Iris pigment epithelial cell (primary cell): ENCODE data around the gene MACROH2A2.
"Not testable (repeated sequence)": the region's sequence is repeated elsewhere in the genome, so short reads cannot be mapped to it uniquely, and the experiment has no call there.

Experiments
- DNase-seq: peaks from one replicate; pipeline ENCODE4 v3.0.0-alpha.2; 2011; ENCODE audit warnings: low read depth

The MACROH2A2 gene

GRCh38 chr10:70067586-70067985 is 14.9 kb downstream of the MACROH2A2 start:
- DNase-seq = no peak

- no peak for DNase-seq
These were observed 16.3 kb downstream of the MACROH2A2 start for GRCh38 chr10:70068925-70069324.

GRCh38 chr10:70069346-70069745 is 16.7 kb downstream of the MACROH2A2 start:
- DNase-seq = no peak

DNA sequence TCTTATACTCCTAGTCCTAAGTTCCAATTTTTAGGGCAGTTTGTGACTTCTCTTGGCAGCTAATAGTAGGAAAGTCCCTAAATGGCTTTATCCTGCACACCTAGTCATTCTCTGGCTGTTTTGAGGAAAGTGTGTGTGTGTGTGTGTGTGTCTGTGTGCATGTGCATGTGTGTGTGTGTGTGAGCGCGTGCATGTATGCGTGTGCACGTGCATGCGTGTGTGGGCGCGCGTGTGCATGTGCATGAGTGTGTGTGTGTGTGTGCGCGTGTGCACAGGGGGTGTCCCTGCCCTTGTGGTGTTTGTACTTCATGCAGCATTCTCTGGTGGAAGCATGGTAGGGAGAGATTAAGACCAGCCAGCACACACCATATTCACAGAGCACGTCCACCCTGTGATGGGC is 18.2 kb downstream of the MACROH2A2 start:
- DNase-seq = no peak

- DNase-seq = peak; percentile 14
These were observed 21.5 kb downstream of the MACROH2A2 start for GRCh38 chr10:70074165-70074564.

- DNase-seq = no peak
These were observed 22.3 kb downstream of the MACROH2A2 start for GRCh38 chr10:70074971-70075370.

DNA sequence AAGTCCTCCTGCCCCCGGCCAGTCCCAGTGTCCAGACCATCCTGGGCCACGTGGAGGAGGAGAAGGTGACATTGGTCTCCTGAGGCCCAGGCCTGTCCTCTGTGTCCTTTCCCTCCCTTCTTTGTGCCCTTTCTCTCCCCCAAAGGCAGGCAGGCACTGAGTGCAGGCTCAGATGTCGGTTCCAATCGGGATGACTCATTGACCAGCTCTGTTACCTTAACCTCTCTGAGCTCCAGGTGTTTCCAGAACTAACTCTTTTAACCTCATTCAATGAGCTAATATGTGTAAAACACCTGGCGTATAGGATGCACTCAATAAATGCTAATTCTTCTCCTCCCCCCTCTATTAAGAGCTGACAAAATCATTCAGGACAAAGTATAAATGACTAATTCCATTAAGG is 25.7 kb downstream of the MACROH2A2 start:
- DNase-seq = no peak

DNA sequence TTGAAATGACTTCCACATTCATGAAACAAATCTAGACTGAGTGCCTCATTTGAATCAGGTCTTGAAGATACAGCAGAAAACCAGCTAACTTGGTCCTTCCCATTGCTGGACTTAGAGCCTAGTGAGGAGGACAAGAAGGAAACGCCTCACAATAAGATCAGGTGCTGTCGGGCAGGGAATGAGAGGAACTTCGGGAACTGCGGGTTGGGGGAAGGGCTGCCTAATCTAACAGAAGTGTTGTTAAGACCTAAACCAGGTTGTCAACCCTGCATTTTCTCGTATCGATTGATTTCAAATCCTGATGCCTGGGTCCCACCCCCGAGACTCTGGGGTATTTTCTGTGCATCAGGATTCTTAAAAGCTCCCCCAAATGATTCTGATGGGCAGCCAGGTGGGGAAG is 26.3 kb downstream of the MACROH2A2 start:
- no peak for DNase-seq

DNA sequence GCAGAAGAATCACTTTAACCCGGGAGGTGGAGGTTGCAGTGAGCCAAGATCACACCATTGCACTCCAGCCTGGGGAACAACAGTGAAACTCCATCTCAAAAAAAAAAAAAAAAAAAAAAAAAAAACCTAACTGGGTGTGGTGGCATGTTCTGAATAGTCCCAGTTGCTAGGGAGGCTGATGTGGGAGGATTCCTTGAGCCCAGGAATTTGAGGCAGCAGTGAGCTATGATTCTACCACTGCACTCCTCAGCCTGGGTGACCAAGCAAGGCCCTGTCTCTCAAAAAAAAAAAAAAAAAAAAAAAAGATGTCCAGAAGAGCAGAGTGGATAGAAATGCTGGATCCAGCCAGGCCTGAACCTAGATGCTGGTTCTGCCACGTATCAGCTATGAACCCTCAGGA is 28.1 kb downstream of the MACROH2A2 start:
- DNase-seq = not testable (repeated sequence)

GRCh38 chr10:70084189-70084588 is 31.5 kb downstream of the MACROH2A2 start:
- no peak for DNase-seq

GRCh38 chr10:70085975-70086613 is 33.4 kb downstream of the MACROH2A2 start:
- no peak for DNase-seq

DNA sequence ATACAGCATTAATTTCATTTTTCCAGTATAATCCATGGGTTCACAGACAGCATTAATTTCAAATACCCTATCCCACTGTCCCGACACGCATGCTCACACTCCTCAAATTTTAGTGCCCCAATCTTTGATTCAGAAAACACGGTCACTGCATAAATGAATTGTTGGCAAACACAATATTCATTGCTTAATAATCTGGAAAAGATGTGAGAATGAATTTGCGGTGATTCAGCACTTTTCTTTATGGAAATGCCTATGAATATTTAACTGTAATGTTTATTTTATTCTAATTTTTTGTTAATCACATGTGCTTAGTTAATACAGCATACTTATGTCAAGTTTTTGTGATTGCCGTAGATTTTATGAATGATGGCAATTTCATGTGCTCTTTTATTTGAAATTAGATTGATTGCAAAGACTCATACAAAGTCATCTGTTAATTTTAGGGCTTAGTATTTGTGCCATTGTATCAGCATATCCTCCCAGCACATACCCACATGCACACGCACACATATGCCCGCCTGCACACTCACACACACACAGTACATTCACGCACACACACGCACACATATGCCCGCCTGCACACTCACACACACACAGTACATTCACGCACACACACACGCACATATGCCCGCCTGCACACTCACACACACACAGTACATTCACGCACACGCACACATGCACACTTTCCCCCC is 35.1 kb downstream of the MACROH2A2 start:
- no peak for DNase-seq

GRCh38 chr10:70088308-70088698 is 35.7 kb downstream of the MACROH2A2 start:
- no peak for DNase-seq

DNA sequence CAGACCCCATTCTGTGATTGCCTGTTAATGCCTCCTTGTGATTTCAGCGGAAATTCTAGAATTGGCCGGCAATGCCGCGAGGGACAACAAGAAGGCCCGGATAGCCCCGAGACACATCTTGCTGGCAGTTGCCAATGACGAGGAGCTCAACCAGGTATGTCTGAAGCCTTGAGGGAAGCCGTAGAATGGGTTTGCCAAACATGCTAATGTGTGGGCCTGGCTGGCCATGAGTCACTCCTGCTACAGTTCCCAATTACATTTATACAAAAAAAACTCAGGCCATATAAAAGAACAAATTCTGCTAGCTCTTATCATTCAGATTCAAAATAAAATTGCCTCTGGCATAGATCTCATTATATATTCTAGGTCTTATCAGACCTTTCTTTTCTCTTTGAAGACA is 37.4 kb downstream of the MACROH2A2 start:
- DNase-seq = peak; percentile 21

DNA sequence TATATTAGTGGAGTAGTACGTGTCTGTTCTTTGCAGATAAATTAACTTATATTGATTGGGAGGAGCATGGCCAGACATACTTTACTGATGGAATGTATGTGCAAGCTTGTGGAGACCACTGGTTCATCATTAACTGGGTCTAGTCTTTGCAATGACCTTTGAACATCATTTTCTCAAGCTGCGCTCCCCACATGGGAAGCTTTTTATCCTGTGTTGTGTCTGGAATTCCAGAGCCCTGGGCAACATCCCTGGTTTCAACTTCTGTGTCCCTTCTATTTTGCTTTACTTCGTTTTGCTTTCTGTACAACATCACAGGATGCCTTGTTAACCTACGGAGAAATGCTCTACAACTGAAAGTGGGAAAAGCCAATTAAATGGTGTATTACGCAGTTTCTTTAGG is 38.3 kb downstream of the MACROH2A2 start:
- DNase-seq = no peak

GRCh38 chr10:70092389-70092718 is 39.7 kb downstream of the MACROH2A2 start:
- no peak for DNase-seq

GRCh38 chr10:70093335-70093944 is 40.8 kb downstream of the MACROH2A2 start:
- DNase-seq = no peak

DNA sequence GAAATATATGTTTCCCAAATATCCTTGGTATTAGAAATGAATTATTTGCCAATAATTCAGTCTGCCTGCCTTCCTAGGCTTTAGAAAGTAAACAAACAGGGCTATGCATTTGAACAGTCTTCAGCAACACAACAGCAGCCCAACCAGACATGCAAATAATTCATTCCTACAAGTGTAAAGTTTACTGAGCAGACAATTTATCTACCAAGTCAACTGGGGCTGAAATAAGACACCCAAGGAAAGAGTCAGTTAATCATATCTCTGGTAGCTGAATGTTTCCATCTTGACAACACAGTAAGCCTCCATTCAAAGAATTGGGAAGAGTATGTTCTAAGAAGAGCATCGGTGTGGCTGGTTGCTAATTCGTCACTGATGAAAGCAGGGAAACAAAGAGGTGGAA is 41.6 kb downstream of the MACROH2A2 start:
- peak; percentile 26 for DNase-seq

DNA sequence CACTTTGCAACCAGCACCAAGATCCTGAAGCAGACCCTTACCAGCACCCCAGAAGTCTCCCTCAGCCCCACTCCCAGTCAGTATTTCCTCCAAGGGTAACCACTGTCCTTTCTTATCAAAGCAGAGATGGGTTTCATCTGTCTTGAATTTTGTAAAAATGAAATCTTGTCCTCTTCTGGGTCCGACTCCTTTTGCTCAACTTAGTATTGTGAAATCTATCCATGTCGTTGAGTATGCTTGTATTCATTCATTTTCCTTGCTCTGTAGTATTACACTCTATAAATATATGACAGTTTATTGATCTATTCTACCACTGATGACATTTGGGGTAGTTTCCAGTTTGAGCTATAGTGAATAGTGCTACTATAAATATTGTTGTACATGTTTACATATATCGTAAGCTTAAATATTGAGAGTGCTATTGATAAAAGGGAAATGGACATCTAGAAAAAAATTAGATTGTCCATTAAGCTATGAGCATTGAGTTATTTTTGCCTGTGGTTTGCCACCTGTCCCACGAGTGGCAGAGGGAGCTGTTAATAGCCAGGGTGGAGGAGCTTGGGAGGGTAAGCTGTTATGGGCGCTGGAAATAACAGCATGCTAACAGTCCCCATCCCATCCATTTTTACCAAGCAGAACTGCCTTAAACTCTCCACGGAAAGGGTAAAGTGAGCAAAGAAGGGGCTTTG is 43.5 kb downstream of the MACROH2A2 start:
- no peak for DNase-seq

- no peak for DNase-seq
These were observed 44.2 kb downstream of the MACROH2A2 start for GRCh38 chr10:70096705-70097420.

DNA sequence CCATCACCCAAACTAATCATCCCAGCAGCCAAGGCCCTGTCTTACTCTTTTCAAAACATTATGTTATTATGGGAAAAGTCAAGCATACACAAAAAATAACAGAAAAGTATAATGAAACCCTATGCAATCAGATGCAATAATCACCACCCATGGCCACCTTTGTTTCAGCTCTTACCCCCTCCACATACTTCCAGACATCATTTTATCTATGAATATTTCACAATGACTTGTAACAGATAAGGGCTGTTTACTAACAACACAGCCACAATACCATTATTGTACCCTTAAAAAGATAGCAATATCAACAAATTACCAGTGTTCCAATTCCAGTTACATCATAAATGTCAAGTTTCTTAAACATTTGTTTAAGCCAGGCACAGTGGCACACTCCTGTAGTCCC is 44.8 kb downstream of the MACROH2A2 start:
- DNase-seq = no peak

DNA sequence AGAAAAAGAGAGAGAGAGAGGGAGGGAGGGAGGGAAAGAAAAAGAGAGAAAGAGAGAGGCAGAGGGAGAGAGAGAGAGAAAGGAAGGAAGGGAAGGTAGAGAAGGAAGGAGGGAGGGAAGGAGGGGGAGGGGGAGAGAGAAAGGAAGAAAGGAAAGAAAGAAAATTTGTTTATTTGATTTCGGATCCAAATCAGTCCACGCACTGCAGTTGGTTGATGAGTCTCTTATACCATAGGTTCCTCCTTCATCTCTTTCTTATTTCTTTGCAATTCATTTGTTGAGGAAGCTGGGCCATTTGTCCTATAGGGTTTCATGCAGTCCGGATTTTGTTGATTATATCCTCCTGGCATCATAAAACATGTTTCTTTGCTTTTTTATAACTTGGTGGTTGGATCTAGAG is 45.6 kb downstream of the MACROH2A2 start:
- no peak for DNase-seq
